ENCODE results near the gene MCHR1. TPM values are rescaled to one million over a fixed set of nuclear protein-coding genes. Genes with fewer than 3 reads are reported as not detected.

The MCHR1 gene
- total and polyA plus RNA-seq, 2 of the 13 experiments (the other 11 are each of a cell fraction or from before 2014, with no cell fraction given), result 0.40 to 0.83 TPM

DNA sequence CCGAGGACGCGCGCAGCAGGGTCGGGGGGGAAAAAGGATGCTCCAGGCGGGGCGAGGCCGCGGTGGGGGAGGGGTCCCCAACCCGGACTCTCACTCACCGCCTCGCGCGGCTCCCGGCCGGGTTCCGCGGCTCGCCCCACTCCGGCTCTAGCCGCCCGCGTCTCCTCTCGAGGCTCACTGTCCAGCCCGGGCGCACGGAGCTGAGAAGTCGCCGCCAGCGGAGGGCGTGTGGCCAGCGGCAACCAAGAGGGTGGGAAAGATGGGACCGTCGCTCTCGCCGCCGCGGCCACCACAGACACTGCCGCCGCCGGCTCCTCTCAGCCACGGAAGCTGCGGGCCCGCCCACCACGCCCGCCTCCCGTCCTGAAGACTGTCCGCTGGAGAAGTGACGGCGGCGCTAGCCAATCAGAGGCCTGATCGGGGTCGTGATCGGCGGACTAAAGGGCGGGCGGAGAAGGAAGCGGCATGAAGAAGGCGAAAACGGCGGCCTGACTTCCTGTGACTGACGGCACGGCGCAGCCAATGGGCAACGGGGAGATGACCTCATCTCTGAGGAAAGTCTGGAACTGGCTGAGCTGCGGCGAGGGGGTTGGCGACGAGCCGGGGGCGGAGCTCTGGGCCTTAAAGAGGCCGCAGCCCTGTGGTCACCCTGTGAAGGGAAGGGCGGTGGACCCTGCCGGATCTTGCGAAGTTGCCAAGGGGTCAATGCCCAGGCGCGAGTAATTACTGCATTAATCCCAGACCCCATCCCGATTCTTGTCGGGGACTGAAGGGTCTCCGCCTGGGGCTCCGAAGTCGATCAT, 42.7 kb upstream of the MCHR1 start, which contains the start of gene MRTFA (continued):
- TF ChIP-seq EEA1 (CRISPR knock-in tag; IDR thresholded peaks at IDR 0.05; ENCODE audit: borderline replicate concordance) (peak; percentile 78; the same call in 1 of the 2 replicates), ZNF335 (CRISPR knock-in tag; IDR thresholded peaks at IDR 0.05) (no peak), ZFP90 (CRISPR knock-in tag; IDR thresholded peaks at IDR 0.05; ENCODE audit: borderline replicate concordance) (peak; percentile 79), MXD4 (CRISPR knock-in tag; IDR thresholded peaks at IDR 0.05) (peak; percentile 69; the same call in 1 of the 2 replicates), NR2C2 (CRISPR knock-in tag; IDR thresholded peaks at IDR 0.05; ENCODE audit: borderline replicate concordance) (peak; percentile 78), ZNF775 (CRISPR knock-in tag; IDR thresholded peaks at IDR 0.05; ENCODE audit: borderline replicate concordance) (no peak), CHCHD3 (CRISPR knock-in tag; IDR thresholded peaks at IDR 0.05) (peak; percentile 83; the same call in 1 of the 2 replicates), TBP (CRISPR knock-in tag; IDR thresholded peaks at IDR 0.05) (no peak), RNF2 (conservative IDR thresholded peaks at IDR 0.05; ENCODE audit: low read depth) (no peak), ZNF496 (CRISPR knock-in tag; IDR thresholded peaks at IDR 0.05; ENCODE audit: insufficient replicate concordance) (no peak), FOXK2 (IDR thresholded peaks at IDR 0.05) (no peak), ZNF644 (CRISPR knock-in tag; IDR thresholded peaks at IDR 0.05; ENCODE audit: low read depth) (no peak)
- TF ChIP-seq, protein P1, sequence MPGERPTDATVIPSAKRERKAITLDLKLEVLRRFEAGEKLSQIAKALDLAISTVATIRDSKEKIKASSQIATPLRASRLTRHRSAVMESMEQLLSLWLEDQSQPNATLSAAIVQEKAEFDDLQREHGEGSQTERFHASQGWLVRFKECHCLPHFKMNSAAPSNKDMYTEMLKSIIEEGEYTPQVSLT (CRISPR knock-in tag; IDR thresholded peaks at IDR 0.05; ENCODE audit: borderline replicate concordance, low read depth), result no peak
- TF ChIP-seq, protein P2, sequence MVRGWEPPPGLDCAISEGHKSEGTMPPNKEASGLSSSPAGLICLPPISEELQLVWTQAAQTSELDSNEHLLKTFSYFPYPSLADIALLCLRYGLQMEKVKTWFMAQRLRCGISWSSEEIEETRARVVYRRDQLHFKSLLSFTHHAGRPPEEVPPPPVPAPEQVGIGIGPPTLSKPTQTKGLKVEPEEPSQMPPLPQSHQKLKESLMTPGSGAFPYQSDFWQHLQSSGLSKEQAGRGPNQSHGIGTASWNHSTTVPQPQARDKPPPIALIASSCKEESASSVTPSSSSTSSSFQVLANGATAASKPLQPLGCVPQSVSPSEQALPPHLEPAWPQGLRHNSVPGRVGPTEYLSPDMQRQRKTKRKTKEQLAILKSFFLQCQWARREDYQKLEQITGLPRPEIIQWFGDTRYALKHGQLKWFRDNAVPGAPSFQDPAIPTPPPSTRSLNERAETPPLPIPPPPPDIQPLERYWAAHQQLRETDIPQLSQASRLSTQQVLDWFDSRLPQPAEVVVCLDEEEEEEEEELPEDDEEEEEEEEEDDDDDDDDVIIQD (CRISPR knock-in tag; IDR thresholded peaks at IDR 0.05; ENCODE audit: low read depth), result peak; percentile 66; the same call in 1 of the 2 replicates
- TF ChIP-seq, protein P3, sequence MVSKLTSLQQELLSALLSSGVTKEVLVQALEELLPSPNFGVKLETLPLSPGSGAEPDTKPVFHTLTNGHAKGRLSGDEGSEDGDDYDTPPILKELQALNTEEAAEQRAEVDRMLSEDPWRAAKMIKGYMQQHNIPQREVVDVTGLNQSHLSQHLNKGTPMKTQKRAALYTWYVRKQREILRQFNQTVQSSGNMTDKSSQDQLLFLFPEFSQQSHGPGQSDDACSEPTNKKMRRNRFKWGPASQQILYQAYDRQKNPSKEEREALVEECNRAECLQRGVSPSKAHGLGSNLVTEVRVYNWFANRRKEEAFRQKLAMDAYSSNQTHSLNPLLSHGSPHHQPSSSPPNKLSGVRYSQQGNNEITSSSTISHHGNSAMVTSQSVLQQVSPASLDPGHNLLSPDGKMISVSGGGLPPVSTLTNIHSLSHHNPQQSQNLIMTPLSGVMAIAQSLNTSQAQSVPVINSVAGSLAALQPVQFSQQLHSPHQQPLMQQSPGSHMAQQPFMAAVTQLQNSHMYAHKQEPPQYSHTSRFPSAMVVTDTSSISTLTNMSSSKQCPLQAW (CRISPR knock-in tag; IDR thresholded peaks at IDR 0.05), result peak; percentile 77
- TF ChIP-seq, protein P4, sequence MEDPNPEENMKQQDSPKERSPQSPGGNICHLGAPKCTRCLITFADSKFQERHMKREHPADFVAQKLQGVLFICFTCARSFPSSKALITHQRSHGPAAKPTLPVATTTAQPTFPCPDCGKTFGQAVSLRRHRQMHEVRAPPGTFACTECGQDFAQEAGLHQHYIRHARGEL (CRISPR knock-in tag; IDR thresholded peaks at IDR 0.05), result peak; percentile 79; the same call in 1 of the 2 replicates
- TF ChIP-seq, protein P5, sequence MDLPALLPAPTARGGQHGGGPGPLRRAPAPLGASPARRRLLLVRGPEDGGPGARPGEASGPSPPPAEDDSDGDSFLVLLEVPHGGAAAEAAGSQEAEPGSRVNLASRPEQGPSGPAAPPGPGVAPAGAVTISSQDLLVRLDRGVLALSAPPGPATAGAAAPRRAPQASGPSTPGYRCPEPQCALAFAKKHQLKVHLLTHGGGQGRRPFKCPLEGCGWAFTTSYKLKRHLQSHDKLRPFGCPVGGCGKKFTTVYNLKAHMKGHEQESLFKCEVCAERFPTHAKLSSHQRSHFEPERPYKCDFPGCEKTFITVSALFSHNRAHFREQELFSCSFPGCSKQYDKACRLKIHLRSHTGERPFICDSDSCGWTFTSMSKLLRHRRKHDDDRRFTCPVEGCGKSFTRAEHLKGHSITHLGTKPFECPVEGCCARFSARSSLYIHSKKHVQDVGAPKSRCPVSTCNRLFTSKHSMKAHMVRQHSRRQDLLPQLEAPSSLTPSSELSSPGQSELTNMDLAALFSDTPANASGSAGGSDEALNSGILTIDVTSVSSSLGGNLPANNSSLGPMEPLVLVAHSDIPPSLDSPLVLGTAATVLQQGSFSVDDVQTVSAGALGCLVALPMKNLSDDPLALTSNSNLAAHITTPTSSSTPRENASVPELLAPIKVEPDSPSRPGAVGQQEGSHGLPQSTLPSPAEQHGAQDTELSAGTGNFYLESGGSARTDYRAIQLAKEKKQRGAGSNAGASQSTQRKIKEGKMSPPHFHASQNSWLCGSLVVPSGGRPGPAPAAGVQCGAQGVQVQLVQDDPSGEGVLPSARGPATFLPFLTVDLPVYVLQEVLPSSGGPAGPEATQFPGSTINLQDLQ (CRISPR knock-in tag; IDR thresholded peaks at IDR 0.05), result no peak
- TF ChIP-seq, protein P6, sequence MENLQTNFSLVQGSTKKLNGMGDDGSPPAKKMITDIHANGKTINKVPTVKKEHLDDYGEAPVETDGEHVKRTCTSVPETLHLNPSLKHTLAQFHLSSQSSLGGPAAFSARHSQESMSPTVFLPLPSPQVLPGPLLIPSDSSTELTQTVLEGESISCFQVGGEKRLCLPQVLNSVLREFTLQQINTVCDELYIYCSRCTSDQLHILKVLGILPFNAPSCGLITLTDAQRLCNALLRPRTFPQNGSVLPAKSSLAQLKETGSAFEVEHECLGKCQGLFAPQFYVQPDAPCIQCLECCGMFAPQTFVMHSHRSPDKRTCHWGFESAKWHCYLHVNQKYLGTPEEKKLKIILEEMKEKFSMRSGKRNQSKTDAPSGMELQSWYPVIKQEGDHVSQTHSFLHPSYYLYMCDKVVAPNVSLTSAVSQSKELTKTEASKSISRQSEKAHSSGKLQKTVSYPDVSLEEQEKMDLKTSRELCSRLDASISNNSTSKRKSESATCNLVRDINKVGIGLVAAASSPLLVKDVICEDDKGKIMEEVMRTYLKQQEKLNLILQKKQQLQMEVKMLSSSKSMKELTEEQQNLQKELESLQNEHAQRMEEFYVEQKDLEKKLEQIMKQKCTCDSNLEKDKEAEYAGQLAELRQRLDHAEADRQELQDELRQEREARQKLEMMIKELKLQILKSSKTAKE (CRISPR knock-in tag; IDR thresholded peaks at IDR 0.05; ENCODE audit: borderline replicate concordance), result no peak

Measured in HepG2 (cell line).